A549 (cell line): ENCODE measurements around the gene ZMAT3.

Experiments used
- CEBPB ChIP-seq, 2 experiments: fragments of >200 bp in 1 of 2; sonication (Bioruptor Twin) in 1 of 2; formaldehyde crosslinking in 1 of 2; IDR thresholded peaks; 2 replicates each; pipeline ENCODE4 v1.6.1; 2012 to 2016
- CHD2 ChIP-seq: fragments of 150-350 bp; IDR thresholded peaks from 2 replicates; pipeline ENCODE4 v1.6.1; 2014; ENCODE audit warnings: low read length; ENCODE audit not compliant: partially characterized antibody
- EP300 ChIP-seq, 2 experiments: fragments of >200 bp; sonication (Bioruptor Twin); formaldehyde crosslinking; IDR thresholded peaks; 2 replicates in 1 of 2; 3 replicates in 1 of 2; pipeline ENCODE4 v1.6.1; 2016 to 2017
- HDAC2 ChIP-seq: fragments of 200-600 bp; sonication (generic); IDR thresholded peaks from 2 replicates; pipeline ENCODE4 v1.6.1; 2016
- JUNB ChIP-seq: fragments of >200 bp; sonication (Bioruptor Twin); formaldehyde crosslinking; IDR thresholded peaks from 2 replicates; pipeline ENCODE4 v1.6.1; 2016
- MAZ ChIP-seq: fragments of 150-350 bp; IDR thresholded peaks from 2 replicates; pipeline ENCODE4 v1.6.1; 2014; ENCODE audit warnings: antibody characterized with exemption, low read depth, low read length, borderline replicate concordance
- MYC ChIP-seq: IDR thresholded peaks from 2 replicates; pipeline ENCODE4 v1.6.1; 2012; ENCODE audit warnings: mild to moderate bottlenecking, inconsistent platforms, low read length, improper control_type of control experiment, borderline replicate concordance
- POLR2A ChIP-seq: IDR thresholded peaks from 2 replicates; pipeline ENCODE4 v1.6.1; 2012; ENCODE audit warnings: mild to moderate bottlenecking, low read length
- RFX5 ChIP-seq: fragments of 450-650 bp; IDR thresholded peaks from 2 replicates; pipeline ENCODE4 v1.7.1; 2014; ENCODE audit warnings: antibody characterized with exemption, mild to moderate bottlenecking, moderate library complexity
- TF ChIP-seq, protein P1 (sequence below): fragments of >200 bp; sonication (Bioruptor Twin); formaldehyde crosslinking; IDR thresholded peaks from 3 replicates; pipeline ENCODE4 v1.5.1; 2016
- TF ChIP-seq, protein P2 (sequence below): fragments of >200 bp; sonication (Bioruptor Twin); formaldehyde crosslinking; IDR thresholded peaks from 3 replicates; pipeline ENCODE4 v1.6.1; 2016
- TF ChIP-seq, protein P3 (sequence below): fragments of 250-450 bp; sonication (Bioruptor Pico); IDR thresholded peaks from 2 replicates; pipeline ENCODE4 v1.5.0; 2020; ENCODE audit warnings: low read depth, mild to moderate bottlenecking, moderate library complexity
- TF ChIP-seq, protein P4 (sequence below): IDR thresholded peaks from 2 replicates; pipeline ENCODE4 v1.6.1; 2012

DNA sequence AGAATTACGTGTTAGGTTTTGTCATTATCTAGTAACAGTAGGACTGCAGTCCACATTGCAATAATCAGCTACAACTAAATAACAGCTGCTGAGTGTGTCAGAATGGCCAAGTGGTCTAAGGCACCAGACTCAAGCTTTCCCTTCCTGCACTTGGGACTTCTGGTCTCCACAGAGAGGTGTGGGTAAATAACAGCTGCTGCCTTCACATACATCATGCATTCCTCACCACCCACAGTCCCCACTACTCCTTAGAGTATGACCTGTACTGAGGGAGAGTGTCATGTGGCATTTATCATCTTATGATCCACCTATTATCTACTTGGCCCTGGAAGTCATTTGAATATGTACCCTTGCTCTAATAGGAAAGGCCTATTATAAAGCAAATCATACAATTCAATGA, 22.2 kb upstream of the ZMAT3 start:
- TF ChIP-seq, protein P1, sequence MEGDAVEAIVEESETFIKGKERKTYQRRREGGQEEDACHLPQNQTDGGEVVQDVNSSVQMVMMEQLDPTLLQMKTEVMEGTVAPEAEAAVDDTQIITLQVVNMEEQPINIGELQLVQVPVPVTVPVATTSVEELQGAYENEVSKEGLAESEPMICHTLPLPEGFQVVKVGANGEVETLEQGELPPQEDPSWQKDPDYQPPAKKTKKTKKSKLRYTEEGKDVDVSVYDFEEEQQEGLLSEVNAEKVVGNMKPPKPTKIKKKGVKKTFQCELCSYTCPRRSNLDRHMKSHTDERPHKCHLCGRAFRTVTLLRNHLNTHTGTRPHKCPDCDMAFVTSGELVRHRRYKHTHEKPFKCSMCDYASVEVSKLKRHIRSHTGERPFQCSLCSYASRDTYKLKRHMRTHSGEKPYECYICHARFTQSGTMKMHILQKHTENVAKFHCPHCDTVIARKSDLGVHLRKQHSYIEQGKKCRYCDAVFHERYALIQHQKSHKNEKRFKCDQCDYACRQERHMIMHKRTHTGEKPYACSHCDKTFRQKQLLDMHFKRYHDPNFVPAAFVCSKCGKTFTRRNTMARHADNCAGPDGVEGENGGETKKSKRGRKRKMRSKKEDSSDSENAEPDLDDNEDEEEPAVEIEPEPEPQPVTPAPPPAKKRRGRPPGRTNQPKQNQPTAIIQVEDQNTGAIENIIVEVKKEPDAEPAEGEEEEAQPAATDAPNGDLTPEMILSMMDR = no peak
- TF ChIP-seq EP300 (IDR thresholded peaks at IDR 0.05) = no peak
- TF ChIP-seq HDAC2 = no peak
- TF ChIP-seq RFX5 = no peak
- no peak for TF ChIP-seq POLR2A
- TF ChIP-seq MAZ = no peak
- TF ChIP-seq, protein P2, sequence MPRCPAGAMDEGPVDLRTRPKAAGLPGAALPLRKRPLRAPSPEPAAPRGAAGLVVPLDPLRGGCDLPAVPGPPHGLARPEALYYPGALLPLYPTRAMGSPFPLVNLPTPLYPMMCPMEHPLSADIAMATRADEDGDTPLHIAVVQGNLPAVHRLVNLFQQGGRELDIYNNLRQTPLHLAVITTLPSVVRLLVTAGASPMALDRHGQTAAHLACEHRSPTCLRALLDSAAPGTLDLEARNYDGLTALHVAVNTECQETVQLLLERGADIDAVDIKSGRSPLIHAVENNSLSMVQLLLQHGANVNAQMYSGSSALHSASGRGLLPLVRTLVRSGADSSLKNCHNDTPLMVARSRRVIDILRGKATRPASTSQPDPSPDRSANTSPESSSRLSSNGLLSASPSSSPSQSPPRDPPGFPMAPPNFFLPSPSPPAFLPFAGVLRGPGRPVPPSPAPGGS = no peak
- no peak for TF ChIP-seq CEBPB (IDR thresholded peaks at IDR 0.05)
- no peak for TF ChIP-seq MYC
- no peak for TF ChIP-seq JUNB
- TF ChIP-seq, protein P3, sequence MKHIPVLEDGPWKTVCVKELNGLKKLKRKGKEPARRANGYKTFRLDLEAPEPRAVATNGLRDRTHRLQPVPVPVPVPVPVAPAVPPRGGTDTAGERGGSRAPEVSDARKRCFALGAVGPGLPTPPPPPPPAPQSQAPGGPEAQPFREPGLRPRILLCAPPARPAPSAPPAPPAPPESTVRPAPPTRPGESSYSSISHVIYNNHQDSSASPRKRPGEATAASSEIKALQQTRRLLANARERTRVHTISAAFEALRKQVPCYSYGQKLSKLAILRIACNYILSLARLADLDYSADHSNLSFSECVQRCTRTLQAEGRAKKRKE (CRISPR knock-in tag) = no peak
- no peak for TF ChIP-seq CHD2
- TF ChIP-seq, protein P4, sequence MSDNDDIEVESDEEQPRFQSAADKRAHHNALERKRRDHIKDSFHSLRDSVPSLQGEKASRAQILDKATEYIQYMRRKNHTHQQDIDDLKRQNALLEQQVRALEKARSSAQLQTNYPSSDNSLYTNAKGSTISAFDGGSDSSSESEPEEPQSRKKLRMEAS = no peak
